ENCODE data around the gene NUDT6. TPM values are rescaled to one million over a fixed set of nuclear protein-coding genes. Genes with fewer than 3 reads are reported as not detected.
A peak's percentile ranks its signal among the peaks of the same experiment; 100 is the strongest.

The NUDT6 gene
- total RNA-seq (2021; ENCODE audit: unreplicated experiment) = 9.0 TPM
- 4.9 and 6.1 TPM in 2 replicates for polyA plus RNA-seq (2012)
- percentile 54 among the genes with signal in this experiment for Bru-seq, nascent RNA
- percentile 53 among the genes with signal in this experiment for BruChase-seq, experiment 1, labeled RNA remaining after a 6-hour chase
- BruChase-seq, experiment 2, labeled RNA remaining after a 2-hour chase = percentile 54 among the genes with signal in this experiment
- long read RNA-seq, partial matches to known transcripts = 3 of 11 reads
- long read RNA-seq, other reads (novel, unspliced or antisense) = 4 of 11 reads

GRCh38 chr4:122921971-122922876 is at the start of gene NUDT6:
TSS of gene NUDT6 (minus strand) at chr4:122922597. CDS start at chr4:122922572, 25 bp downstream.
- H3K4me2 ChIP-seq (ENCODE audit: low read length) = peak within 1 kb of the TSS; percentile 92
- ChIA-PET RAD21 (ENCODE audit: low non-redundant PET in 1 of 2, low total read pairs in 2 of 2, uncharacterized antibody in 2 of 2, unreplicated experiment in 2 of 2) (no interaction called here), CTCF (interaction anchor here (1.1 to 3.1 kb wide), 3 partner anchors 8 to 164 kb away, joined by 3 to 12 read pairs (median 3); no protein-coding TSS in a partner anchor), POLR2A (interaction anchor here (1.3 to 1.4 kb wide), 2 partner anchors 124 to 190 kb away, joined by 4 to 5 read pairs; partner anchors contain the start of gene BBS12)
- TF ChIP-seq ZFX (IDR thresholded peaks at IDR 0.05) = peak; percentile 62
- 0 out of 2 replicates have a peak, but pooled peaks have one; percentile 4 for TF ChIP-seq EGR1 (IDR thresholded peaks at IDR 0.05; ENCODE audit: low read depth)
- peak; percentile 80 for TF ChIP-seq POLR2AphosphoS5 (IDR thresholded peaks at IDR 0.05; ENCODE audit: low read depth, low read length)
- no peak for TF ChIP-seq ZBTB33 (IDR thresholded peaks at IDR 0.05; ENCODE audit: extremely low read depth, insufficient replicate concordance, low read length)
- peak; percentile 43 for TF ChIP-seq SIN3A (IDR thresholded peaks at IDR 0.05; ENCODE audit: low read depth)
- no peak for TF ChIP-seq JUND (IDR thresholded peaks at IDR 0.05)
- TF ChIP-seq FOSL1 (IDR thresholded peaks at IDR 0.05; ENCODE audit: low read depth) = no peak
- peak; percentile 19; the same call in 1 of the 2 replicates for TF ChIP-seq SP1 (IDR thresholded peaks at IDR 0.05; ENCODE audit: low read depth)
- intact Hi-C loops (cut with micrococcal nuclease) = loop anchor here (5.0 to 10.0 kb wide), 2 partner anchors 95 to 1343 kb away; partner anchors contain the start of gene FGF2
- peaks cover 7 to 15% of the 10 kb centered on the region in 2 experiments; a peak in 3 of 4 replicates for H3K4me1 ChIP-seq (ENCODE audit: control insufficient read depth in 1 of 2, insufficient read depth in 2 of 2, low read length in 2 of 2)
- peak within 1 kb of the TSS; percentile 98 for H2AFZ ChIP-seq (ENCODE audit: low read depth, low read length, poor library complexity, severe bottlenecking)
- H4K20me1 ChIP-seq (ENCODE audit: insufficient read depth) = no peaks in the 10 kb centered on the region
- DNase-seq (ENCODE audit: low read depth, low spot score) (no peak), ATAC-seq (peak; percentile 84)
- H3K9me2 ChIP-seq (ENCODE audit: insufficient read depth) = no peaks in the 10 kb centered on the region
- H3K9me3 ChIP-seq (ENCODE audit: control insufficient read depth in 1 of 2, insufficient read depth in 1 of 2, low read depth in 1 of 2, low read length in 2 of 2) = no peaks in the 10 kb centered on the region
- peak within 1 kb of the TSS; percentile 86 to 97 for H3K4me3 ChIP-seq (replicated peaks in 1 of 2; ENCODE audit: low read depth in 1 of 2, low read length in 2 of 2)
- peak within 1 kb of the TSS; percentile 79 for H3K9ac ChIP-seq (ENCODE audit: low read length)
- no peaks in the 10 kb centered on the region for H3K36me3 ChIP-seq (ENCODE audit: control insufficient read depth in 1 of 2, insufficient read depth in 2 of 2, low read length in 2 of 2)
- no TSS peak for BruUV-seq (replicated peaks)
- no peaks in the 10 kb centered on the region for H3K27me3 ChIP-seq (ENCODE audit: insufficient read depth, low read length)
- H3K79me2 ChIP-seq (ENCODE audit: insufficient read depth, low read length) = peaks cover 42% of the 10 kb centered on the region
- peak within 1 kb of the TSS; percentile 76 for H3K27ac ChIP-seq (ENCODE audit: low read depth, low read length)
